Hair follicular keratinocyte (primary cell): Measurements from ENCODE around the gene DHX58. TPM values are rescaled to one million over a fixed set of nuclear protein-coding genes. Genes with fewer than 3 reads are reported as not detected.

Experiments
- total RNA-seq: library from RNA; depleted of rRNA; stranded (reverse); fragments of >200 nt; gene quantifications from 2 replicates; pipeline ENCODE4 v1.2.3, GENCODE V29; 2015

DHX58 gene
- 4.9 and 11.5 TPM in 2 replicates for total RNA-seq

GRCh38 chr17:42112552-42113176 lies at the start of gene DHX58:
DHX58 (minus strand) TSS chr17:42112714; CDS start chr17:42111892, 822 bp downstream.

DNA sequence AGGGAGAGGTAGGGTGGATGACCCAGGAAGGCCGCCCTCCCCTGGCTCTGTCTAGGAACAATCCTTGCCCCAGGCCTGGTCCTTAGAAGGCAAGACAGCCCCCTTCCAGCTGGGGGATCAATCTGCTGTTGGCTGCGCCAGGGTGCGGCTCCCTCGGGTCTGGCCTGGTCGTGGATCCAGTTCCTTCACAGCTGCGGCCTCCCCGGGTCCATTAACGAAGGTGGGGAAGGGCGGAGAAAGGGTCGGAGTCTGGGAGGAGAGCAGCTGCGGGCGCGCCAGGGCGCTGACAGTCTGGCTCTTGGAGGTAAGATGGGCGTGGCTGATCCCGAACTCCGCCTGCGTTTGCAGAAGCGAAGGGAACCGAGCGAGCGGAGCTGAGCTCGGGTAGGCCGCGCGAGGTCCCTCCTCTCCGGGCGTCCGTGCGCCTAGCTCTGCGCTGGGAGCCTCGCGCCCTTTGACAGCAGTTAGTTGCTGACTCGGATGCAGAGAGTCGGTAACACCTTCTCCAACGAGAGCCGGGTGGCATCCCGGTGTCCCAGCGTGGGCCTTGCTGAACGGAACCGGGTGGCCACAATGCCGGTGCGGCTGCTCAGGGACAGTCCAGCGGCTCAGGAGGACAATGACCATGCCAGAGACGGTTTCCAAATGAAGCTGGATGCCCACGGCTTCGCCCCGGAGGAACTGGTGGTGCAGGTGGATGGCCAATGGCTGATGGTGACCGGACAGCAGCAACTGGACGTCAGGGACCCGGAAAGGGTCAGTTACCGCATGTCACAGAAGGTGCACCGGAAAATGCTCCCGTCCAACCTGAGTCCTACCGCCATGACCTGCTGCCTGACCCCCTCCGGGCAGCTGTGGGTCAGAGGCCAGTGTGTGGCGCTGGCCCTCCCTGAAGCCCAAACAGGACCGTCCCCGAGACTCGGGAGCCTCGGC lies 10.1 kb upstream of the DHX58 start, which contains the start of gene HSPB9:
Gene HSPB9 (plus strand): TSS at position 434 of the 933 bp plus-strand sequence. CDS start 47 bp downstream, at position 481.

GRCh38 chr17:42120770-42121769 lies 8.6 kb upstream of the DHX58 start, which contains the start of gene KAT2A:
KAT2A (minus strand) TSS chr17:42121367; CDS start chr17:42121304, 63 bp downstream.

GRCh38 chr17:42097691-42098631 lies 14.6 kb downstream of the DHX58 start, which contains the start of gene ZNF385C:
ZNF385C (minus strand) TSS chr17:42098473; CDS start chr17:42063056, 35,417 bp downstream.

Other genes starting within 250 kb of the DHX58 start
- gene KLHL11, start 247.3 kb downstream of the DHX58 start, total RNA-seq = 13.3 and 15.9 TPM in 2 replicates
- 279 and 333 TPM in 2 replicates for gene ACLY, start 193.8 kb downstream of the DHX58 start, total RNA-seq
- 0.39 and 1.6 TPM in 2 replicates for gene ODAD4, start 182.1 kb downstream of the DHX58 start, total RNA-seq
- gene CNP, start 145.9 kb downstream of the DHX58 start, total RNA-seq = 27.3 and 38.2 TPM in 2 replicates
- gene DNAJC7, start 95.3 kb downstream of the DHX58 start, total RNA-seq = 47.7 and 63.7 TPM in 2 replicates
- gene NKIRAS2, start 92.6 kb downstream of the DHX58 start, total RNA-seq = 34.1 and 34.4 TPM in 2 replicates
- gene C17orf113, start 62.1 kb downstream of the DHX58 start, total RNA-seq = 0.16 and 0.38 TPM in 2 replicates
- gene ZNF385C, start 14.2 kb downstream of the DHX58 start, total RNA-seq = 0.08 TPM in 1 of 2 replicates, not detected in the other
- 10.3 and 16.9 TPM in 2 replicates for gene KAT2A, start 8.7 kb upstream of the DHX58 start, total RNA-seq
- not detected in 2 replicates for gene HSPB9, start 10.1 kb upstream of the DHX58 start, total RNA-seq
- 91.1 and 101 TPM in 2 replicates for gene RAB5C, start 42.3 kb upstream of the DHX58 start, total RNA-seq
- not detected in 2 replicates for gene KCNH4, start 68.4 kb upstream of the DHX58 start, total RNA-seq
- gene HCRT, start 72.7 kb upstream of the DHX58 start, total RNA-seq = not detected in 2 replicates
- gene GHDC, start 81.8 kb upstream of the DHX58 start, total RNA-seq = 13.3 and 13.9 TPM in 2 replicates
- gene STAT5B, start 163.7 kb upstream of the DHX58 start, total RNA-seq = 11.4 and 13.1 TPM in 2 replicates
- gene STAT5A, start 175.8 kb upstream of the DHX58 start, total RNA-seq = 2.0 and 5.5 TPM in 2 replicates